Measurements from ENCODE around the gene ASPSCR1. TPM values are rescaled to one million over a fixed set of nuclear protein-coding genes. Genes with fewer than 3 reads are reported as not detected.

The ASPSCR1 gene
- total RNA-seq, 3 donors from 2014 or later, result 33.1 to 35.2 (median 34.5) TPM

DNA sequence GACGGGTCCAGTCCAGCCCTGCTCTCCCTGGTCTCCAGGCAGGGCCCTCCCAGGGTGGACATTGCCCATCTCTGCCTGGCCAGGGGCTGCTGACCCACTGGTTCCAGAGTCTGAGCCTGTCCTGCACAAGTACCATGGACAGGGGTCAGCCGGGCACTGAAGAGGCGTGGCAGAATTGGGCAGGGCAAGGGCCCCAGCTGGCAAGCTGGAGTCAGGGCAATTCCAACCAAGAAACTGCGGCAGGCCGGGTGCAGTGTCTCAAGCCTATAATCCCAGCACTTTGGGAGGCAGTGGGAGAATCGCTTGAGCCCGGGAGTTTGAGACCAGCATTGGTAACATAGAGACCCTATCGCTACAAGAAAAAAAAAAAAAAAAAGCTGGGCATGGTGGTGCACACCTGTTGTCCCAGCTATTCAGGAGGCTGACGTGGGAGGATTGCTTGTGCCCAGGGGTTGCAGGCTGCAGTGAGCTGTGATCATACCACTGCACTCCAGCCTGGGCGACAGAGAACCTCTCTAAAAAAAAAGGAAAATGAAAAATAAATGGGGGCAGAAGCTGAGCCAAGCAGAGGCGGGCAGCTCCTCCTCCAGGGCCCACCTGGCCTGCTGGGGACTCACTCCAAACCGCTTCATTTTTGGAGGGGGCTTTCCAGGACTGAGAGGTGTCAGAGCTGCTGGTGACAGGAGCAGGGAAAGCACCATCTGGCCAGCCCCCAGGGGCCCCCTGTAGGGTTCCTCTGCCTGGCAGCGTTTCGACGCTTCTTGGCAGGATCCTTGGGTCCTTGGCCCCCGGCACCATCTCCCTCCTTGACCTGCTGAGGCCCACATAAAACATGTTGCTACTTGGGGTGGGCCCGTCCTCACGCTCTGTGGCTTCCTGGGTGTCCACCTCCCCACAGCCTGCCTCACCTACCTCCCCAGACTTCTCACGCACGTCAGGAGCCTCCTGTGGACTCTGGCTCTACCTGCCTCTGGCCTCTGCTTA lies 47.0 kb upstream of the ASPSCR1 start:
- peak; percentile 58 to 68 (median 67) for DNase-seq
- no peak for ATAC-seq
- Histone ChIP-seq H3K4me3 (no peak overlapping the region), H3K9me3 (no peaks in the 10 kb centered on the region), H3K36me3 (ENCODE audit: low read depth) (no peaks in the 10 kb centered on the region), H3K4me1 (ENCODE audit: low read depth) (peaks cover 24% of the 10 kb centered on the region)
- intact Hi-C loops (cut with DNase I, micrococcal nuclease), result no loop called here
- TF ChIP-seq, protein P1, sequence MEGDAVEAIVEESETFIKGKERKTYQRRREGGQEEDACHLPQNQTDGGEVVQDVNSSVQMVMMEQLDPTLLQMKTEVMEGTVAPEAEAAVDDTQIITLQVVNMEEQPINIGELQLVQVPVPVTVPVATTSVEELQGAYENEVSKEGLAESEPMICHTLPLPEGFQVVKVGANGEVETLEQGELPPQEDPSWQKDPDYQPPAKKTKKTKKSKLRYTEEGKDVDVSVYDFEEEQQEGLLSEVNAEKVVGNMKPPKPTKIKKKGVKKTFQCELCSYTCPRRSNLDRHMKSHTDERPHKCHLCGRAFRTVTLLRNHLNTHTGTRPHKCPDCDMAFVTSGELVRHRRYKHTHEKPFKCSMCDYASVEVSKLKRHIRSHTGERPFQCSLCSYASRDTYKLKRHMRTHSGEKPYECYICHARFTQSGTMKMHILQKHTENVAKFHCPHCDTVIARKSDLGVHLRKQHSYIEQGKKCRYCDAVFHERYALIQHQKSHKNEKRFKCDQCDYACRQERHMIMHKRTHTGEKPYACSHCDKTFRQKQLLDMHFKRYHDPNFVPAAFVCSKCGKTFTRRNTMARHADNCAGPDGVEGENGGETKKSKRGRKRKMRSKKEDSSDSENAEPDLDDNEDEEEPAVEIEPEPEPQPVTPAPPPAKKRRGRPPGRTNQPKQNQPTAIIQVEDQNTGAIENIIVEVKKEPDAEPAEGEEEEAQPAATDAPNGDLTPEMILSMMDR (IDR thresholded peaks at IDR 0.05), result no peak

DNA sequence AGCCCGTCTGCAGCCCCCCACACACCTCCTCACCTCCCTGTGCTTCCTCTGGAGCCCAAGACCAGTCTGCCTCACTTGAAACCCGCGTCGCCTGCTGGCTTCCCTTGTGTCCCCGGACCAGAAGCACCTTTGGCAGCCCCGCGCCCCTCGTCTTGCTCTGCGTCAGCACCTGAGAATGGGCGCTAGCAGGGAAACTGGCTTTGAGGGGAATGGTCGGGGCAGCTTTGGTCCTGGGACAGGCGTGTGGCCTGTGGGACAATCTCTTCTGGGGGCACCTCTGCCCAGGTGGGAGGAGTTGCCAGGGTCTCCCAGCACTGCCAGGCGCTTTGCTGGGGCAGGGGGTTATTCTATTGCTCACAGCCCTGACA lies 46.3 kb upstream of the ASPSCR1 start:
- intact Hi-C loops (cut with DNase I, micrococcal nuclease), result no loop called here
- DNase-seq, result peak in 2 of 3 donors; percentile 33 to 48

DNA sequence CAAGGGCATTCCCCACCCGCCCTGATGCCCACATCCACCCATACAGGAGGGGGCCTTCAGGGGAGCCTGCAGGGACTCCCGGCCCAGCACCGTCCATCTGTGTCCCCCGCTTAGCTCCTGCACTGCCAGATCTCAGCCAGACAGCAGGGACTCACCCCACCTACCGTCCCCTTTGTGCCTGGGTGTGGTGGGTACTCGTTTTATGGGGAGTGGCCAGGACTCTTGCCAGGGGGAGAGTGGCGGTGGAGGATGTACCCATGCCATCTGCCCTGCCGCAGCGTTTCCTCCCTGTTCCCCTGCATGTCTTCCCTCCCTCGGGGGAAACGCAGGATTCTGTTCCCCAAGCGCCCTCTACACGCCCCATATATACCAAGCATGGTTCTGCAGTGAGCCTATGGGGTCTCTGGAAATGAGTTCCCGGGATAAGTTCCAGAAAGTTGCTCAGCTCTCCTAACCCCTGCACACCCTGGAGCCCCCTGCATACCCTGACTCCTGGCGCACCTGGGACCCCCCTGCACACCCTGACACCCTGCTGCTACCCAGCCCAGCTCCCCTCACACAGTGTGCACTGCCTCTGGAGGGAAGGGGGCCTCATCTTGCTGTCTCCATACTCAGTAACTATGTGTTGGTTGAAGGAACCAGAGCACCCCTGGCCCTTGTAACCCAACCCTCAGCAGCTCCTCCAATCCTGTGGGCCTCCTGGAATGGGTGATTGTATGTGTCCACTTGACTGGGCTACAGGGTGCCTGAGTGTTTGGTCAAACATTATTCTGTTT lies 45.7 kb upstream of the ASPSCR1 start:
- TF ChIP-seq, protein P1 (IDR thresholded peaks at IDR 0.05), result no peak
- ATAC-seq (no peak), DNase-seq (peak in 2 of 3 donors; percentile 47 to 50)
- intact Hi-C loops (cut with DNase I, micrococcal nuclease), result no loop called here
- Histone ChIP-seq H3K4me1 (ENCODE audit: low read depth) (peaks cover 18% of the 10 kb centered on the region), H3K4me3 (no peak overlapping the region), H3K36me3 (ENCODE audit: low read depth) (no peaks in the 10 kb centered on the region), H3K9me3 (no peaks in the 10 kb centered on the region)

More for the DNA sequence above, 46.3 kb upstream of the ASPSCR1 start:
- Histone ChIP-seq H3K4me3 (no peak overlapping the region), H3K4me1 (ENCODE audit: low read depth) (peaks cover 18% of the 10 kb centered on the region), H3K9me3 (no peaks in the 10 kb centered on the region), H3K36me3 (ENCODE audit: low read depth) (no peaks in the 10 kb centered on the region)
- TF ChIP-seq, protein P1 (IDR thresholded peaks at IDR 0.05), result no peak
- ATAC-seq, result no peak

DNA sequence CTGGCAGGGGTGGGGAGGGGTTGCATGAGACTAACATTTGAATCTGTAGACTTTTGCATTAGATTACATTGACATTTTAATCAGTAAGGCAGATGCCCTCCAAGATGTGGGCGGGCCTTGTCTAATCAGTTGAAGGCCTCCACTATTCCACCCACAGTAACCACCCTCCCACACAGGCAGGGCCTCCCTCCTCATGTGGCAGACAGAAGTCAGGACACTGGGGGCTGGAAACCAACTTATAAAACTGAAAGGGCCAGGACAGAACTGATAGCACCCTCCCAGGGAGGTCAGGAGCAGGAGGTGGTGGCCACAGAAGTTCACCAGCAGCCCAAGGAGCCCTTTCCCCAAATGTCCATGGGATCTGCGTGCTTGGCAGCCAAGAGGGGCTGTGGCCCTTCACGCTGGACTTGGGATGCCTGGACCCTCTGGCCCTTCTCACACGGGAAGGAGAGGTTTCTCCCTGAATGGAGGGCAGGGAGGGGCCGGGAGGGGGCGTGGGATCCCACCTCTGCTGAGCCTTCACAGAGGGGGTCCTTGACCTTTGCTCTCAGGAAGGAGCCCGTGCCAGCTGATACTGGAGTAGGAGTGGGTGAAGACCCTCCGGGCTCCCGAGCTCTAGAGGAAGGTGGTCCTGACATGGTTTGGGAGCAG lies 45.0 kb upstream of the ASPSCR1 start:
- Histone ChIP-seq H3K4me1 (ENCODE audit: low read depth) (peaks cover 19% of the 10 kb centered on the region), H3K36me3 (ENCODE audit: low read depth) (no peaks in the 10 kb centered on the region), H3K4me3 (no peak overlapping the region), H3K9me3 (no peaks in the 10 kb centered on the region)
- ATAC-seq, result no peak
- no peak for DNase-seq
- TF ChIP-seq, protein P1 (IDR thresholded peaks at IDR 0.05), result no peak
- intact Hi-C loops (cut with DNase I, micrococcal nuclease), result no loop called here

DNA sequence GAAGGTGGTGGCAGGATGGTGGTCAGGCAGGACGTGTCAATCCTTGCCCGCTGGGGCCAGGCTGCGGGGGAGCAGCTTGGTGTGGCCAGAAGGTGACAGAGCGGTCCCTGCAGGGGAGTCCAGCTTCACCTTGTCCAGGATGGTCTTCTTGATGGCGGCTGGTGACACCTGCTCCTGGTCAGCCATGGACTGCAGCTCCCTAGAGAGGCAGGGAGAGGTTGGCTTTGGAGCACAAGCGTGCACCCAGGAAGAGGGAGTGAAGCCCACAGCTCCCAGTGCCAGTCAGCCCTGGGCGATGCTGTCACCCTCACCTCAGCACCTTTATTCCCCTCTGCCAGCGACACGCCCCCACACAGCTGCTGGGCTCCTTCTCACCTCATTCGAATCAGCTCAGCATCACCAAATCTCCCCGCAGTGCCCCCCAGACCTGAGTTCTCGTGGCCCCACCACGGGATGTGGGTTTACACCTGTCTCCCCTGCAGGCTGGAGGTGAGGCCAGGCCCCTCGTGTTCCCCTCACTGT lies 44.2 kb upstream of the ASPSCR1 start:
- H3K36me3 ChIP-seq (ENCODE audit: low read depth), result no peaks in the 10 kb centered on the region
- ATAC-seq (no peak), DNase-seq (no peak)
- H3K4me3 ChIP-seq, result no peak overlapping the region
- H3K9me3 ChIP-seq, result no peaks in the 10 kb centered on the region
- intact Hi-C loops (cut with DNase I, micrococcal nuclease), result no loop called here
- TF ChIP-seq, protein P1 (IDR thresholded peaks at IDR 0.05), result no peak
- H3K4me1 ChIP-seq (ENCODE audit: low read depth), result peaks cover 18% of the 10 kb centered on the region

Data from mucosa of descending colon (tissue), 3 donors.